ENCODE measurements around the gene MYADML2.

DNA sequence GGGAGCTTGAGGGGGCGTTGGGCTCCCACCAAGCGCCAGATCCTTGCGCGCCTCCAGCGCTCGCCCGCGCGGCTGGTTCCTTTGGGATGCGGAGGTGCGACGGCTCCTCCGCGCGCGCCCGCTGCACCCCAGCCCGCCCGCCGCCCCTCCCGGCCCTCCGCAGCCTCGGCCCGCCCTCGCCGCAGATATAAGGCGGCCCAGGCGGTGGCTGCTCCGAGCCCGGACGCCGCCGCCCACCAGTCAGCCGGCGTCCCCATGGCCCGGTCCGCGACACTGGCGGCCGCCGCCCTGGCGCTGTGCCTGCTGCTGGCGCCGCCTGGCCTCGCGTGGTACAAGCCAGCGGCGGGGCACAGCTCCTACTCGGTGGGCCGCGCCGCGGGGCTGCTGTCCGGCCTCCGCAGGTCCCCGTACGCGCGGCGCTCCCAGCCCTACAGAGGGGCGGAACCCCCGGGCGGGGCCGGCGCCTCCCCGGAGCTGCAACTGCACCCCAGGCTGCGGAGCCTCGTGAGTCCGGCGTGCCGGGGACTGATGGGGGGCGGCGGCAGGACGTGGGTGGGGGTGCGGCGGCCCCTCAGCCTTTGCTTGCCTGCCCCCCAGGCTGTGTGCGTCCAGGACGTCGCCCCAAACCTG lies 44.9 kb downstream of the MYADML2 start, which contains the start of gene NPB:
- TF ChIP-seq CTCF (IDR thresholded peaks at IDR 0.05) (no peak), POLR2A (IDR thresholded peaks at IDR 0.05) (no peak)
